Loucy (cell line): ENCODE measurements around the gene CCR6.

Experiments used
- H2AFZ ChIP-seq: fragments of 200-600 bp; sonication (generic); 2 replicates; pipeline ENCODE4 v1.6.0; 2016; ENCODE audit warnings: antibody characterized with exemption, mild to moderate bottlenecking, low read length, moderate library complexity
- H3F3A ChIP-seq: fragments of 200-600 bp; 2 replicates; pipeline ENCODE4 v1.6.0; 2016; ENCODE audit warnings: antibody characterized with exemption, low read depth, mild to moderate bottlenecking
- H3K27me3 ChIP-seq: fragments of 200-600 bp; sonication (generic); 2 replicates; pipeline ENCODE4 v1.6.1; 2014; ENCODE audit warnings: low read length, mild to moderate bottlenecking; ENCODE audit not compliant: insufficient read depth, poor library complexity, severe bottlenecking
- H3K36me3 ChIP-seq: fragments of 200-600 bp; sonication (generic); 2 replicates; pipeline ENCODE4 v1.6.1; 2016; ENCODE audit warnings: low read length; ENCODE audit not compliant: insufficient read depth
- H3K4me1 ChIP-seq: fragments of 200-600 bp; sonication (generic); 2 replicates; pipeline ENCODE4 v1.5.1; 2014; ENCODE audit warnings: low read length, mild to moderate bottlenecking; ENCODE audit not compliant: insufficient read depth, poor library complexity, severe bottlenecking
- H3K4me2 ChIP-seq: fragments of 200-600 bp; sonication (generic); 2 replicates; pipeline ENCODE4 v1.6.0; 2014; ENCODE audit warnings: antibody characterized with exemption, low read length, low read depth, mild to moderate bottlenecking; ENCODE audit not compliant: poor library complexity, severe bottlenecking
- H3K4me3 ChIP-seq: fragments of 200-600 bp; sonication (generic); 2 replicates; pipeline ENCODE4 v1.5.1; 2014; ENCODE audit warnings: low read length, mild to moderate bottlenecking, mixed read lengths; ENCODE audit not compliant: poor library complexity, severe bottlenecking
- H3K79me2 ChIP-seq: fragments of 200-600 bp; sonication (generic); 2 replicates; pipeline ENCODE4 v1.6.1; 2014; ENCODE audit warnings: low read length; ENCODE audit not compliant: insufficient read depth
- H3K9ac ChIP-seq: fragments of 200-600 bp; sonication (generic); 2 replicates; pipeline ENCODE4 v1.6.0; 2014; ENCODE audit warnings: mild to moderate bottlenecking, low read depth, low read length, moderate library complexity; ENCODE audit not compliant: poor library complexity, severe bottlenecking
- H3K9me2 ChIP-seq: fragments of 200-600 bp; sonication (generic); replicated peaks from 2 replicates; pipeline ENCODE4 v1.6.1; 2016; ENCODE audit warnings: low read depth, low read length, mixed read lengths
- H3K9me3 ChIP-seq: fragments of 200-600 bp; sonication (generic); 2 replicates; pipeline ENCODE4 v1.6.1; 2014; ENCODE audit warnings: mild to moderate bottlenecking, antibody characterized with exemption, low read length, low read depth; ENCODE audit not compliant: insufficient read depth
- H4K20me1 ChIP-seq: fragments of 200-600 bp; sonication (generic); 2 replicates; pipeline ENCODE4 v1.6.0; 2014; ENCODE audit warnings: antibody characterized with exemption, low read length, mild to moderate bottlenecking; ENCODE audit not compliant: insufficient read depth, poor library complexity, severe bottlenecking
- CTCF ChIP-seq: fragments of 200-600 bp; sonication (generic); conservative IDR thresholded peaks from 2 replicates; pipeline ENCODE4 v1.5.1; 2014; ENCODE audit warnings: mild to moderate bottlenecking, antibody characterized with exemption, low read length
- EZH2phosphoT487 ChIP-seq: fragments of 200-600 bp; IDR thresholded peaks from 2 replicates; pipeline ENCODE4 v1.6.1; 2018; ENCODE audit warnings: antibody characterized with exemption, mild to moderate bottlenecking, moderate library complexity, borderline replicate concordance

Gene CCR6

GRCh38 chr6:167089243-167090142, 33.4 kb upstream of the CCR6 start:
- Histone ChIP-seq H3K9ac (no peak overlapping the region), H3K4me2 (no peak overlapping the region)

GRCh38 chr6:167090171-167090570, 32.7 kb upstream of the CCR6 start:
- TF ChIP-seq CTCF (no peak), EZH2phosphoT487 (no peak)
- no peak overlapping the region for H2AFZ ChIP-seq
- H3K27me3 ChIP-seq: no peaks in the 10 kb centered on the region
- H3K4me1 ChIP-seq: no peaks in the 10 kb centered on the region
- no peak overlapping the region for H3K4me3 ChIP-seq
- no peaks in the 10 kb centered on the region for H3K79me2 ChIP-seq
- H3K9ac ChIP-seq: no peak overlapping the region
- H3K36me3 ChIP-seq: no peaks in the 10 kb centered on the region
- H3K4me2 ChIP-seq: no peak overlapping the region
- peaks cover 4% of the 10 kb centered on the region; the same call in 1 of the 2 replicates for H3K9me3 ChIP-seq
- no peaks in the 10 kb centered on the region for H4K20me1 ChIP-seq
- H3F3A ChIP-seq: no peaks in the 10 kb centered on the region
- no peaks in the 10 kb centered on the region for H3K9me2 ChIP-seq

More at GRCh38 chr6:167089243-167090142, 33.4 kb upstream of the CCR6 start:
- no peaks in the 10 kb centered on the region for H3K9me2 ChIP-seq
- no peak overlapping the region for H2AFZ ChIP-seq
- no peaks in the 10 kb centered on the region for H3F3A ChIP-seq
- no peaks in the 10 kb centered on the region for H3K4me1 ChIP-seq
- H3K79me2 ChIP-seq: no peaks in the 10 kb centered on the region
- H3K27me3 ChIP-seq: no peaks in the 10 kb centered on the region
- no peaks in the 10 kb centered on the region for H4K20me1 ChIP-seq
- H3K4me3 ChIP-seq: no peak overlapping the region
- no peak for TF ChIP-seq EZH2phosphoT487
- no peak for TF ChIP-seq CTCF
- H3K9me3 ChIP-seq: peaks cover 4% of the 10 kb centered on the region; the same call in 1 of the 2 replicates
- no peaks in the 10 kb centered on the region for H3K36me3 ChIP-seq

- H3K9me3 ChIP-seq: peaks cover 4% of the 10 kb centered on the region; the same call in 1 of the 2 replicates
- H3F3A ChIP-seq: no peaks in the 10 kb centered on the region
- no peak overlapping the region for H2AFZ ChIP-seq
- H3K36me3 ChIP-seq: no peaks in the 10 kb centered on the region
- no peaks in the 10 kb centered on the region for H3K27me3 ChIP-seq
- H4K20me1 ChIP-seq: no peaks in the 10 kb centered on the region
- no peaks in the 10 kb centered on the region for H3K9me2 ChIP-seq
- no peaks in the 10 kb centered on the region for H3K79me2 ChIP-seq
- H3K9ac ChIP-seq: no peak overlapping the region
- H3K4me1 ChIP-seq: no peaks in the 10 kb centered on the region
- no peak overlapping the region for H3K4me2 ChIP-seq
- TF ChIP-seq CTCF (no peak), EZH2phosphoT487 (no peak)
- no peak overlapping the region for H3K4me3 ChIP-seq
Measured at GRCh38 chr6:167091026-167091804, 31.7 kb upstream of the CCR6 start.
